Measurements from ENCODE around the gene CCDC88C.

- TF ChIP-seq CTCF (IDR thresholded peaks at IDR 0.05) (no peak), POLR2AphosphoS5 (IDR thresholded peaks at IDR 0.05; ENCODE audit: low read depth, low read length) (no peak), REST (IDR thresholded peaks at IDR 0.05; ENCODE audit: insufficient read depth in 1 of 2, low read depth in 2 of 2, low read length in 1 of 2) (no peak)
Observed at GRCh38 chr14:91466192-91466591, 48.6 kb upstream of the CCDC88C start.
